Keratinocyte (primary cell): ENCODE measurements around the gene GPAT2. TPM values are rescaled to one million over a fixed set of nuclear protein-coding genes. Genes with fewer than 3 reads are reported as not detected.
"Not testable (repeated sequence)": the region's sequence is repeated elsewhere in the genome, so short reads cannot be mapped to it uniquely, and the experiment has no call there.

Experiments
- DNase-seq: peaks from one replicate; pipeline ENCODE4 v3.0.0-alpha.2; 2011; ENCODE audit warnings: low read depth, missing footprints, low spot score
- FAIRE-seq: peaks from 2 replicates; lab custom pipeline; 2011; peaks lifted over from hg19 to GRCh38; lab: Jason Lieb, UNC
- H2AFZ ChIP-seq: 2 replicates; pipeline ENCODE4 v1.6.0; 2012; ENCODE audit warnings: low read length, control low read depth, inconsistent platforms; ENCODE audit not compliant: control insufficient read depth
- H3K27ac ChIP-seq: 2 replicates; pipeline ENCODE4 v1.5.1; 2011; ENCODE audit warnings: low read length; ENCODE audit not compliant: control insufficient read depth, insufficient read depth
- H3K27me3 ChIP-seq: 3 replicates; pipeline ENCODE4 v1.6.0; 2011; ENCODE audit warnings: low read length; ENCODE audit not compliant: control insufficient read depth, insufficient read depth; ENCODE audit errors: extremely low read depth
- H3K36me3 ChIP-seq, 2 experiments: 2 replicates in 1 of 2; 3 replicates in 1 of 2; pipeline ENCODE4 v1.5.1; 2011; ENCODE audit warnings: low read length in 2 of 2, mild to moderate bottlenecking in 1 of 2; ENCODE audit not compliant: control insufficient read depth in 2 of 2, insufficient read depth in 2 of 2; ENCODE audit errors: extremely low read depth in 1 of 2
- H3K4me1 ChIP-seq: 3 replicates; pipeline ENCODE4 v1.5.1; 2011; ENCODE audit warnings: low read length; ENCODE audit not compliant: control insufficient read depth, insufficient read depth; ENCODE audit errors: extremely low read depth
- H3K4me2 ChIP-seq: 3 replicates; pipeline ENCODE4 v1.6.0; 2011; ENCODE audit warnings: low read depth, low read length; ENCODE audit not compliant: control insufficient read depth, insufficient read depth; ENCODE audit errors: extremely low read depth
- H3K4me3 ChIP-seq, 3 experiments: fragments of 200-600 bp in 1 of 3; sonication (generic) in 1 of 3; 2 replicates in 2 of 3; 3 replicates in 1 of 3; pipeline ENCODE4 v1.5.1; 2011 to 2016; ENCODE audit warnings: low read length in 3 of 3, mild to moderate bottlenecking in 3 of 3, control low read depth in 2 of 3, inconsistent platforms in 1 of 3, low read depth in 1 of 3, mixed read lengths in 1 of 3, mixed run types in 1 of 3, moderate library complexity in 1 of 3; ENCODE audit not compliant: control insufficient read depth in 2 of 3, insufficient read depth in 2 of 3; ENCODE audit errors: extremely low read depth in 1 of 3
- H3K79me2 ChIP-seq: 2 replicates; pipeline ENCODE4 v1.6.0; 2012; ENCODE audit warnings: low read length; ENCODE audit not compliant: control insufficient read depth, insufficient read depth
- H3K9ac ChIP-seq: 3 replicates; pipeline ENCODE4 v1.6.0; 2011; ENCODE audit warnings: low read length; ENCODE audit not compliant: control insufficient read depth, insufficient read depth; ENCODE audit errors: extremely low read depth
- H3K9me1 ChIP-seq: 3 replicates; pipeline ENCODE4 v1.6.0; 2011; ENCODE audit warnings: low read length; ENCODE audit not compliant: control insufficient read depth, insufficient read depth; ENCODE audit errors: extremely low read depth
- H3K9me3 ChIP-seq: 2 replicates; pipeline ENCODE4 v1.5.1; 2012; ENCODE audit warnings: low read depth, low read length; ENCODE audit not compliant: control insufficient read depth
- H4K20me1 ChIP-seq: 3 replicates; pipeline ENCODE4 v1.6.0; 2011; ENCODE audit warnings: low read length; ENCODE audit not compliant: control insufficient read depth, insufficient read depth; ENCODE audit errors: extremely low read depth
- EZH2 ChIP-seq: IDR thresholded peaks from one replicate; pipeline ENCODE4 v1.6.1; 2012; ENCODE audit warnings: inconsistent platforms, mild to moderate bottlenecking, low read length, moderate library complexity
- dilution Hi-C: fragments of 300-500 bp; cut with MboI; formaldehyde crosslinking; loops from one replicate; pipeline ENCODE4 v1.7.0; 2020; ENCODE audit warnings: low sequenced_read_pairs; ENCODE audit not compliant: extremely low pct_ligation_motif_present
- polyA minus RNA-seq, 3 experiments: library from RNA; depleted of rRNA, polyadenylated mRNA; stranded (reverse); fragments of >200 nt; gene quantifications; 1 replicate in 1 of 3; 2 replicates in 1 of 3; 3 replicates in 1 of 3; pipeline ENCODE4 v1.2.3, GENCODE V29; 2011
- polyA plus RNA-seq, 5 experiments: library from polyadenylated mRNA; depleted of rRNA in 3 of 5; stranded (reverse) in 3 of 5; stranded (forward) in 1 of 5; unstranded in 1 of 5; fragments of >200 nt; gene quantifications; 1 replicate in 1 of 5; 2 replicates in 3 of 5; 3 replicates in 1 of 5; pipeline versions ENCODE4 v1.2.1 to v1.2.3, GENCODE V29; 2011 to 2012; ENCODE audit warnings: missing spikeins in 2 of 5, low read depth in 1 of 5, low replicate concordance in 1 of 5
- TF ChIP-seq, protein P1 (sequence below), 3 experiments: IDR thresholded peaks in 1 of 3; conservative IDR thresholded peaks in 1 of 3; optimal IDR thresholded peaks in 1 of 3; 2 replicates in 2 of 3; 3 replicates in 1 of 3; pipeline versions ENCODE3 to v1.5.1; 2011; ENCODE audit warnings: low read length in 3 of 3, mild to moderate bottlenecking in 3 of 3, moderate library complexity in 2 of 3, control low read depth in 1 of 3, inconsistent platforms in 1 of 3; ENCODE audit not compliant: insufficient read depth in 2 of 3; ENCODE audit errors: extremely low read depth in 1 of 3

The GPAT2 gene, protein sequence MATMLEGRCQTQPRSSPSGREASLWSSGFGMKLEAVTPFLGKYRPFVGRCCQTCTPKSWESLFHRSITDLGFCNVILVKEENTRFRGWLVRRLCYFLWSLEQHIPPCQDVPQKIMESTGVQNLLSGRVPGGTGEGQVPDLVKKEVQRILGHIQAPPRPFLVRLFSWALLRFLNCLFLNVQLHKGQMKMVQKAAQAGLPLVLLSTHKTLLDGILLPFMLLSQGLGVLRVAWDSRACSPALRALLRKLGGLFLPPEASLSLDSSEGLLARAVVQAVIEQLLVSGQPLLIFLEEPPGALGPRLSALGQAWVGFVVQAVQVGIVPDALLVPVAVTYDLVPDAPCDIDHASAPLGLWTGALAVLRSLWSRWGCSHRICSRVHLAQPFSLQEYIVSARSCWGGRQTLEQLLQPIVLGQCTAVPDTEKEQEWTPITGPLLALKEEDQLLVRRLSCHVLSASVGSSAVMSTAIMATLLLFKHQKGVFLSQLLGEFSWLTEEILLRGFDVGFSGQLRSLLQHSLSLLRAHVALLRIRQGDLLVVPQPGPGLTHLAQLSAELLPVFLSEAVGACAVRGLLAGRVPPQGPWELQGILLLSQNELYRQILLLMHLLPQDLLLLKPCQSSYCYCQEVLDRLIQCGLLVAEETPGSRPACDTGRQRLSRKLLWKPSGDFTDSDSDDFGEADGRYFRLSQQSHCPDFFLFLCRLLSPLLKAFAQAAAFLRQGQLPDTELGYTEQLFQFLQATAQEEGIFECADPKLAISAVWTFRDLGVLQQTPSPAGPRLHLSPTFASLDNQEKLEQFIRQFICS
- 0.05 to 0.29 TPM (median 0.06 TPM) in 3 replicates for polyA plus RNA-seq
- polyA plus RNA-seq (2011; ENCODE audit: low read depth) = not detected
- 0.05 TPM in 1 of 2 replicates, not detected in the other for polyA plus RNA-seq (2011; cell fraction: cytosol; rRNA removed)
- polyA plus RNA-seq (2011; cell fraction: nucleus; rRNA removed) = 0.19 and 0.28 TPM in 2 replicates
- polyA plus RNA-seq (2012; ENCODE audit: low replicate concordance) = 0.25 and 0.30 TPM in 2 replicates
- polyA minus RNA-seq = not detected in 3 replicates
- polyA minus RNA-seq (2011; cell fraction: cytosol; rRNA and poly(A)+ RNA removed) = not detected
- polyA minus RNA-seq (2011; cell fraction: nucleus; rRNA and poly(A)+ RNA removed) = 0.23 TPM in 1 of 2 replicates, not detected in the other

DNA sequence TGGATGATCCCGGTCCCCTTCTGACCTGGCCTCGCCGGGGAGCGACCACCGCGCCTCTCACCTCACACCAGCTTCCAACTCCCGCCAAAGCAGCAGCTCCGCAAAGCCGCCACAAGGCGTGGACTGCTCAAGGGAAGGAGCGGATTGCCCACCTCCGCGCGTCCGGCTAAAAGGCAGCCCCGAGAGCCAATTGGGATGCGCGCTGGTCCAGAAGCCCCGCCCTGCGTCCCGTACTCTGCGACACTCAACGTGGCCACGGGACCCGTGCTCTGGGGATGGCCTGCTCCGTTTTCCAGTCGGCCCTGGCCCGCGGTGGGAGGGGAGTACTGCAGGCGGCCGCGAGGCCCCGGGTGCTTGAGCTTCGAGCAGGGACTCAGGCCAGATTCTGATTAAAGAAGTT lies at the start of gene GPAT2:
GPAT2 (minus strand) TSS at position 125 of the 400 bp plus-strand sequence. CDS start 2,557 bp downstream, outside the sequence.
- FAIRE-seq = not testable (repeated sequence)

DNA sequence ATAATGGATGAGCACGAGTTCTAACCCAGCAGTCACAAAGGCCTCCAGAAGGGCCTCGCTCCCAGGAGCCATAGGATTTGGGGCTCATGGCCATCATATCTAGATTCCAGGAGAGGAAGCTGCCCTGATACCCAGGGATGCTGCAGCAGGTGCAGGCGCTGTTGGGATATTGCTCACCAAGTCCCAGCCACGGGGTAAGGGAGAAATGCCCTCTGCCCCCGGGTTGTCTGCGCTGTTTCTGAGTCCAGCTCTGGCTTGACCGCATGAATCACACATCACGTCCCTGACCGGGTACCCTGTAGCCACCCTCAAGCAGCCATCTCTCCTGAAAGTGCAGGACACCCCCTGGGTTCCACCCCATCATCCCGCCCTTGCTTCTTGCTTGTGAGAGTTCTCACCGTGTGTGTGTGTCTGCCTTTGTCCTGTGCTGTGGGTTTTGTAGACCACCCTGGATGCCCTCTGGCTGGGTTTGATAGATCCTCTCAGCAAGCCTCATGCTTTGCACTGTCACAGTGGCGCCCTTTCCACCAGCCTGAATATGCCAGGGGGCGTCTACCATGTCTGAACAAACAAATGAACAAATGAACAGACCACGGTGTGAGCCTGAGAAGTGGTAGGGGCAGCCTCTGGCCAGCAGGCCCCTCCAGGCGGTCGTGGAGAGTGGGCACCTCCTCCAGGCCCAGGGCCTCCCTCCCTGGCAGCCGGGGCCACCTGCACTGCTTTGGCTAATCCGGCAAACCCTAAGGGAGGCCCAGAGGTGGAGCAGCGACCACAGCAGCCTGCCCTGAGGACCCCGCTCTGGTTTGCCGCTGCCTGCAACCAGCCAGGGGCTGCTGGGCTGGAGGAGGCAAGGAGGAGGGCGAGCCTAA lies 49.5 kb upstream of the GPAT2 start:
- Histone ChIP-seq H3K79me2 (no peaks in the 10 kb centered on the region), H3K9me1 (no peaks in the 10 kb centered on the region), H3K27ac (no peak overlapping the region), H2AFZ (no peak overlapping the region), H3K27me3 (peaks cover 6% of the 10 kb centered on the region), H3K9me3 (no peaks in the 10 kb centered on the region), H3K9ac (no peak overlapping the region), H3K4me2 (no peak overlapping the region), H4K20me1 (no peaks in the 10 kb centered on the region), H3K36me3 (no peaks in the 10 kb centered on the region), H3K4me1 (no peaks in the 10 kb centered on the region), H3K4me3 (no peak overlapping the region)
- dilution Hi-C loops = no loop called here
- TF ChIP-seq, protein P1, sequence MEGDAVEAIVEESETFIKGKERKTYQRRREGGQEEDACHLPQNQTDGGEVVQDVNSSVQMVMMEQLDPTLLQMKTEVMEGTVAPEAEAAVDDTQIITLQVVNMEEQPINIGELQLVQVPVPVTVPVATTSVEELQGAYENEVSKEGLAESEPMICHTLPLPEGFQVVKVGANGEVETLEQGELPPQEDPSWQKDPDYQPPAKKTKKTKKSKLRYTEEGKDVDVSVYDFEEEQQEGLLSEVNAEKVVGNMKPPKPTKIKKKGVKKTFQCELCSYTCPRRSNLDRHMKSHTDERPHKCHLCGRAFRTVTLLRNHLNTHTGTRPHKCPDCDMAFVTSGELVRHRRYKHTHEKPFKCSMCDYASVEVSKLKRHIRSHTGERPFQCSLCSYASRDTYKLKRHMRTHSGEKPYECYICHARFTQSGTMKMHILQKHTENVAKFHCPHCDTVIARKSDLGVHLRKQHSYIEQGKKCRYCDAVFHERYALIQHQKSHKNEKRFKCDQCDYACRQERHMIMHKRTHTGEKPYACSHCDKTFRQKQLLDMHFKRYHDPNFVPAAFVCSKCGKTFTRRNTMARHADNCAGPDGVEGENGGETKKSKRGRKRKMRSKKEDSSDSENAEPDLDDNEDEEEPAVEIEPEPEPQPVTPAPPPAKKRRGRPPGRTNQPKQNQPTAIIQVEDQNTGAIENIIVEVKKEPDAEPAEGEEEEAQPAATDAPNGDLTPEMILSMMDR (optimal IDR thresholded peaks at IDR 0.05 in 1 of 3, IDR thresholded peaks at IDR 0.05 in 1 of 3, conservative IDR thresholded peaks at IDR 0.05 in 1 of 3; ENCODE audit: extremely low read depth in 1 of 3, insufficient read depth in 2 of 3, low read length in 3 of 3) = no peak
- no peak for TF ChIP-seq EZH2
- no peak for DNase-seq
- FAIRE-seq = no peak

More for the DNA sequence above, at the start of gene GPAT2:
- DNase-seq, H4K20me1 ChIP-seq, H3K9me3 ChIP-seq, H2AFZ ChIP-seq, H3K4me1 ChIP-seq, H3K27me3 ChIP-seq, dilution Hi-C loops, H3K36me3 ChIP-seq, H3K9me1 ChIP-seq, H3K4me3 ChIP-seq, H3K9ac ChIP-seq, H3K27ac ChIP-seq, H3K79me2 ChIP-seq, H3K4me2 ChIP-seq: not testable (repeated sequence)
